ENCODE results near the gene HS1BP3. TPM values are rescaled to one million over a fixed set of nuclear protein-coding genes. Genes with fewer than 3 reads are reported as not detected.

HS1BP3 gene
- total and polyA plus RNA-seq, 8 donors: 13.8 to 105 (median 23.3) TPM

DNA sequence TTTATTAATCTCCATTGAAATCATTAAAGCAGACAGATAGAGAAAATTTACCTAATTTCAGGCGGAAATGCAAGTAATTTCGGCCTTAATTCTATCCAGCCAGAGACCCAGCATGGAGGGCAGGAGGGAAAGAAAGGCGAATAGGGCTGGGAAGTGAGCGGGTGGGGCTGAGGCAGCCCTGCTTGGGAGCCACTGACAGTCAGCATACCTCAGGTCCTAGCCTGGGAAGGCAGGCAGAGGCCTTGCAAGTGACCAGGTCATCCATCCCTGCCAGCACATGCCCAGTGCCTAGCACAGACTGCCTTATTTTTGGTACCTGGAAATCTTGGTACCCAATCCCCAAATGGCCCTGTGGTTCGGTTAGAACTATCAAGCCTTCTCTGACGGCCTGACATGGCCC, 17.6 kb upstream of the HS1BP3 start:
- peaks cover 0 to 8% (median 0%) of the 10 kb centered on the region in 4 donors for H3K9me3 ChIP-seq
- TF ChIP-seq POLR2A (IDR thresholded peaks at IDR 0.05): no peak
- TF ChIP-seq, protein P1, sequence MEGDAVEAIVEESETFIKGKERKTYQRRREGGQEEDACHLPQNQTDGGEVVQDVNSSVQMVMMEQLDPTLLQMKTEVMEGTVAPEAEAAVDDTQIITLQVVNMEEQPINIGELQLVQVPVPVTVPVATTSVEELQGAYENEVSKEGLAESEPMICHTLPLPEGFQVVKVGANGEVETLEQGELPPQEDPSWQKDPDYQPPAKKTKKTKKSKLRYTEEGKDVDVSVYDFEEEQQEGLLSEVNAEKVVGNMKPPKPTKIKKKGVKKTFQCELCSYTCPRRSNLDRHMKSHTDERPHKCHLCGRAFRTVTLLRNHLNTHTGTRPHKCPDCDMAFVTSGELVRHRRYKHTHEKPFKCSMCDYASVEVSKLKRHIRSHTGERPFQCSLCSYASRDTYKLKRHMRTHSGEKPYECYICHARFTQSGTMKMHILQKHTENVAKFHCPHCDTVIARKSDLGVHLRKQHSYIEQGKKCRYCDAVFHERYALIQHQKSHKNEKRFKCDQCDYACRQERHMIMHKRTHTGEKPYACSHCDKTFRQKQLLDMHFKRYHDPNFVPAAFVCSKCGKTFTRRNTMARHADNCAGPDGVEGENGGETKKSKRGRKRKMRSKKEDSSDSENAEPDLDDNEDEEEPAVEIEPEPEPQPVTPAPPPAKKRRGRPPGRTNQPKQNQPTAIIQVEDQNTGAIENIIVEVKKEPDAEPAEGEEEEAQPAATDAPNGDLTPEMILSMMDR (IDR thresholded peaks at IDR 0.05): no peak
- TF ChIP-seq POLR2AphosphoS5 (IDR thresholded peaks at IDR 0.05): no peak
- no peak overlapping the region for H3K27ac ChIP-seq
- WGBS, 5 donors: 90 to 98% (median 97%) methylated on average over 6 of the region's 6 CpGs
- DNase-seq: no peak
- H3K27me3 ChIP-seq: peaks cover 37 to 100% (median 92%) of the 10 kb centered on the region in 3 donors
- intact Hi-C loops (cut with DNase I; ENCODE audit: low total_unique reads): no loop called here
- peaks cover 35 to 70% (median 52%) of the 10 kb centered on the region in 4 donors for H3K4me1 ChIP-seq
- no peaks in the 10 kb centered on the region for H3K36me3 ChIP-seq
- no peak overlapping the region for H3K4me3 ChIP-seq

DNA sequence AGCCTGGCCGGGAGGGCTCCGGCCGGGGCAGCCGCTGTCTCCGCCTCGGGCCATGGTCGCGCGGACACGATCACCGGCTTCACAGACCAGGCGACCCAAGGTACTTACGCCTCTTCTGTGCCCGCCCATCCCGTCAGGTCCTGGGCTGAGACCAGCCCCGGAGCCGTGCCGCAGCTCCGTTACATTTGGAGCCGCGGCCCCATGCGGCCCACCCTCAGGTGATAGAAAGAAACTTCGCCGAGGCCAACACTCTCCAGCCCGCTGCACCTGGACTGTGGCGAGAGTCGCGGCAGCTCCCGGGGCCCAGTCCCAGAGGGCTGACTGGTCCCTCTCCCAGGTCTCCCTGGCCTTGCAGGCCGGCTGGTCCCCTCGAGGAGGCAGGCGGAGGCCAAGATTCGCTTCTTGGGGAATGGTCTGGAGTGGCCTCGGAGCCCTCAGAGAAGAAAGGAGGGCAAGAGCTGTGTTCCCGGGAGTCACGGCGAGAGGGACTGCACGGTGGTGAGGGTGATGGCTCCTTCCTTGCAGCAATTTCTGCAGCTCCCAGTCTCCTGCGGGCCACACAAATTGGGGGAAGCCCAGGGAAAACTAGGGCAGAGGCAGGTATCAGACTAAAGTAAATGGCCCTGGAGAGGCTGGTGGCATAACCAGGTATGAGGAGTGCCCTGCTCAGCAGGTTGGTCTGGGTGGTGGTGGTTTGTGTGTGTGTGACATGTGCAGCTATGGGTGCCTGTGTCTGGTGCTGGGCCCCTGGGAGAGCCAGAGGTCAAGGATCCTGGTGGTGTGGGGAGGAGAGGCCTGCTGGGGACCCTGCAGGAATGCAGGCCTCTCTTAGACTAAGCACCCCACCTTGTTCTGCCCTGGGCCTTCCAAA, 16.9 kb upstream of the HS1BP3 start:
- TF ChIP-seq POLR2AphosphoS5 (IDR thresholded peaks at IDR 0.05): no peak
- TF ChIP-seq, protein P1 (IDR thresholded peaks at IDR 0.05): no peak
- no peak for TF ChIP-seq POLR2A (IDR thresholded peaks at IDR 0.05)
- no peak for TF ChIP-seq EP300 (IDR thresholded peaks at IDR 0.05)
- DNase-seq: peak in 1 of 2 donors; percentile 31
- H3K9me3 ChIP-seq: peaks cover 0 to 8% (median 0%) of the 10 kb centered on the region in 4 donors
- peak overlapping the region; percentile 46 to 58 (median 52) for H3K4me3 ChIP-seq
- peak overlapping the region in 2 of 5 donors; percentile 32 to 54 for H3K27ac ChIP-seq
- intact Hi-C loops (cut with DNase I; ENCODE audit: low total_unique reads): no loop called here
- peaks cover 37 to 100% (median 90%) of the 10 kb centered on the region in 3 donors for H3K27me3 ChIP-seq
- 23 to 40% (median 25%) methylated on average over 24 to 39 of the region's 39 CpGs for WGBS, 5 donors
- peaks cover 35 to 70% (median 52%) of the 10 kb centered on the region in 4 donors for H3K4me1 ChIP-seq
- no peaks in the 10 kb centered on the region for H3K36me3 ChIP-seq

DNA sequence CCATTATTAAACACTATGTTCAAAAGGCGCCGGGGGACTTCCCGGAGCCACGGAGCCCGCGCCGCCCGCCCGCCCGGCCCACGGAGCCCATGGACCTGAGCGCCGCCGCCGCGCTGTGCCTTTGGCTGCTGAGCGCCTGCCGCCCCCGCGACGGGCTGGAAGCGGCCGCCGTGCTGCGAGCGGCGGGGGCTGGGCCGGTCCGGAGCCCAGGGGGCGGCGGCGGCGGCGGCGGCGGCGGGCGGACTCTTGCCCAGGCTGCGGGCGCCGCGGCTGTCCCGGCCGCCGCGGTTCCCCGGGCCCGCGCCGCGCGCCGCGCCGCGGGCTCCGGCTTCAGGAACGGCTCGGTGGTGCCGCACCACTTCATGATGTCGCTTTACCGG, 16.2 kb upstream of the HS1BP3 start:
- H3K27me3 ChIP-seq: peaks cover 31 to 100% (median 84%) of the 10 kb centered on the region in 3 donors
- 0 to 2% (median 2%) methylated on average over 12 to 56 of the region's 62 CpGs for WGBS, 5 donors
- peaks cover 0 to 8% (median 0%) of the 10 kb centered on the region in 4 donors for H3K9me3 ChIP-seq
- H3K36me3 ChIP-seq: no peaks in the 10 kb centered on the region
- peak overlapping the region in 3 of 5 donors; percentile 8 to 64 (median 32) for H3K27ac ChIP-seq
- no peak for TF ChIP-seq POLR2A (IDR thresholded peaks at IDR 0.05)
- TF ChIP-seq, protein P1 (IDR thresholded peaks at IDR 0.05): no peak
- TF ChIP-seq EP300 (IDR thresholded peaks at IDR 0.05): no peak
- no peak for TF ChIP-seq POLR2AphosphoS5 (IDR thresholded peaks at IDR 0.05)
- H3K4me1 ChIP-seq: peaks cover 35 to 65% (median 49%) of the 10 kb centered on the region in 4 donors
- intact Hi-C loops (cut with DNase I; ENCODE audit: low total_unique reads): no loop called here
- DNase-seq: peak in 1 of 2 donors; percentile 55
- H3K4me3 ChIP-seq: peak overlapping the region; percentile 46 to 58 (median 52)

DNA sequence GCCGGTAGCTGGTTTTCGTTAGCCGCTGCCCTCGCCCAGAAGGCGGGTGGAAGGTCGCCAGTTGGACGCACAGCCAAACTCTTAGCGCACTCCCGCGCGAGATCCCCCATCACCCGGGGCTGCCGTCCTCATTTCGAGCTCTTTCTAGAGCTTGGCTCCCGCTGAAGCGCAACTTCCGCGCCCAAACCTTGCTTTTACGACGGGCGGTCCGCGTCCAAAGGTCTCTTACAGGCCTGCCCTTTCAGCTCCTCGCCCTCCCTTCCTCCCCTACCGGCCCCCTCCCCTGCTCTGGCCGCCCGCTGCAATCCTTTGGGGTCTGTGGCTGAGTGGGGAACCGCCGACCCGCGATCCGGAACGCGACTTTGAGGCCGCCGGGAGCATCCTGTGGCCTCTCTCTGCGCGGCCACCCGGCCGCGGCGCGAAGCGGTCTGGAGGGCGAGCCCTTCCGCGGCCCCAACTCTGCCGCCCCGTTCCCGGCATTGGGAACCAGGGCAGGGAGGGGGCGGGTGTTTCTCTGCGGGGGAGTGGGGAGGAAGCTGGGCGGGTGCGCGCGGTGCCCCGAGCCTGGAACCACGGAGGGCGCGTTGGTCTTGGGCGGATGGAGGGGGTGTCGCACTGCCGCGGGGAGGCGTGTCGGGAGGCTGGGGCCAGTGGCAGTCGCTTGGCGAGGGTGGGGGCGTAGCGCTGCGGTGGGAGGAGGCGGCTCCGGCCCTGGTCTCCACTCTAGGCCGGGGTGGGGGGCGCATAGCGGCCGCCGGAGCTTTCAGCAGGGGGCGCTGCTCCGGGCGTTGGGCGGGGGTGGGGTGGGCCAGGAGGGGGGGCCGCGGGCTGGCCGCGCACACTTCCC, 15.6 kb upstream of the HS1BP3 start, which contains the start of gene GDF7:
GDF7 (plus strand) TSS at position 841 of the 847 bp plus-strand sequence. CDS start 96 bp downstream, outside the sequence.
- whole genome bisulfite sequencing, 5 donors: 0 to 1% (median 1%) methylated on average over 42 to 84 of the region's 86 CpGs
- Histone ChIP-seq H3K9me3 (peaks cover 0 to 8% (median 0%) of the 10 kb centered on the region in 4 donors), H3K27ac (peak within 1 kb of the TSS in 4 of 5 donors; percentile 8 to 64 (median 40)), H3K36me3 (no peaks in the 10 kb centered on the region), H3K27me3 (peaks cover 30 to 100% (median 86%) of the 10 kb centered on the region in 3 donors), H3K4me3 (peak within 1 kb of the TSS; percentile 46 to 58 (median 52)), H3K4me1 (peaks cover 35 to 62% (median 49%) of the 10 kb centered on the region in 4 donors)
- TF ChIP-seq, protein P1 (IDR thresholded peaks at IDR 0.05): peak in 1 of 7 experiments; percentile 16
- TF ChIP-seq POLR2A (IDR thresholded peaks at IDR 0.05): no peak
- peak in 1 of 2 donors; percentile 61 for DNase-seq
- intact Hi-C loops (cut with DNase I; ENCODE audit: low total_unique reads): no loop called here
